HepG2 (cell line): ENCODE measurements around the gene TRDN.
"Not testable (repeated sequence)": the region's sequence is repeated elsewhere in the genome, so short reads cannot be mapped to it uniquely, and the experiment has no call there.

Source experiments
- GABPA ChIP-seq, 2 experiments: IDR thresholded peaks; 2 replicates each; pipeline ENCODE4 v1.6.1; 2011 to 2016; ENCODE audit warnings: low read depth in 2 of 2, low read length in 1 of 2, missing biosample characterization in 1 of 2, missing genetic modification characterization in 1 of 2
- JARID2 ChIP-seq: sonication (generic); formaldehyde crosslinking; IDR thresholded peaks from 2 replicates; pipeline ENCODE4 v1.8.1; 2023; ENCODE audit warnings: missing genetic modification reagents, inconsistent platforms; ENCODE audit not compliant: insufficient replicate concordance
- JUN ChIP-seq: sonication (generic); formaldehyde crosslinking; IDR thresholded peaks from 2 replicates; pipeline ENCODE4 v1.4.0; 2020; ENCODE audit warnings: mild to moderate bottlenecking, missing genetic modification reagents
- PHF8 ChIP-seq: sonication (generic); formaldehyde crosslinking; IDR thresholded peaks from 2 replicates; pipeline ENCODE4 v1.5.0; 2020; ENCODE audit warnings: missing genetic modification reagents
- SMARCE1 ChIP-seq: fragments of 450-650 bp; IDR thresholded peaks from 2 replicates; pipeline ENCODE4 v1.6.1; 2017; ENCODE audit warnings: borderline replicate concordance
- ZNF720 ChIP-seq: sonication (generic); formaldehyde crosslinking; IDR thresholded peaks from 2 replicates; pipeline ENCODE4 v1.4.0; 2020; ENCODE audit warnings: missing genetic modification reagents
- TF ChIP-seq, protein P1 (sequence below): IDR thresholded peaks from 2 replicates; pipeline ENCODE4 v1.6.1; 2016; ENCODE audit warnings: low read depth, control low read depth
- TF ChIP-seq, protein P2 (sequence below): sonication (generic); formaldehyde crosslinking; conservative IDR thresholded peaks from 2 replicates; pipeline ENCODE4 v1.8.0; 2022; ENCODE audit warnings: missing genetic modification reagents
- TF ChIP-seq, protein P3 (sequence below): sonication (generic); formaldehyde crosslinking; IDR thresholded peaks from 2 replicates; pipeline ENCODE4 v1.4.0; 2020; ENCODE audit warnings: missing genetic modification reagents
- TF ChIP-seq, protein P4 (sequence below): sonication (generic); formaldehyde crosslinking; IDR thresholded peaks from 2 replicates; pipeline ENCODE4 v1.5.0; 2020; ENCODE audit warnings: mild to moderate bottlenecking, missing genetic modification reagents, moderate library complexity
- TF ChIP-seq, protein P5 (sequence below): IDR thresholded peaks from 2 replicates; pipeline ENCODE4 v1.6.1; 2012; ENCODE audit warnings: inconsistent platforms
- TF ChIP-seq, protein P6 (sequence below), 2 experiments: sonication (generic) in 1 of 2; formaldehyde crosslinking in 1 of 2; IDR thresholded peaks; 2 replicates each; pipeline versions ENCODE4 v1.5.1 to v1.6.1; 2011 to 2020; ENCODE audit warnings: borderline replicate concordance in 1 of 2, low read depth in 1 of 2, low read length in 1 of 2, mild to moderate bottlenecking in 1 of 2, missing genetic modification reagents in 1 of 2, moderate library complexity in 1 of 2

DNA sequence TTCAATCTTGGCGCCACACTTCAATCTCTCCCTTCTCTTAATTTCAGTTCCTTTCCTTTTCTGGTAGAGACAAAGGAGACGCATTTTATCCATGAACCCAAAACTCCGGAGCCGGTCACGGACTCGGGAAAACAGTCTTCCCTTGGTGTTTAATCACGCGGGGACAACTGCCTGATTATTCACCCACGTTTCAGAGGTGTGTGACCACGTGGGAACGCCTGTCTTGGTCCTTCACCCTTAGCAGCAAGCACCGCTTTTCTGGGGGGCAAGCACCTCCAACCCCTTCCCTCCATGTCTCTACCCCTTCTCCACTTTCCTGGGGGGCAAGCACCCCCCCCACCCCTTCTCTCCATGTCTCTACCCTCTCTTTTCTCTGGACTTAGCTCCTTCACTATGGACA is 79.3 kb downstream of the TRDN start:
- TF ChIP-seq JARID2 (CRISPR knock-in tag); PHF8 (CRISPR knock-in tag); JUN; ZNF720; SMARCE1; GABPA (IDR thresholded peaks at IDR 0.05; ENCODE audit: low read depth, low read length); GABPA (CRISPR knock-in tag; IDR thresholded peaks at IDR 0.05; ENCODE audit: low read depth): not testable (repeated sequence)
- TF ChIP-seq, protein P1, sequence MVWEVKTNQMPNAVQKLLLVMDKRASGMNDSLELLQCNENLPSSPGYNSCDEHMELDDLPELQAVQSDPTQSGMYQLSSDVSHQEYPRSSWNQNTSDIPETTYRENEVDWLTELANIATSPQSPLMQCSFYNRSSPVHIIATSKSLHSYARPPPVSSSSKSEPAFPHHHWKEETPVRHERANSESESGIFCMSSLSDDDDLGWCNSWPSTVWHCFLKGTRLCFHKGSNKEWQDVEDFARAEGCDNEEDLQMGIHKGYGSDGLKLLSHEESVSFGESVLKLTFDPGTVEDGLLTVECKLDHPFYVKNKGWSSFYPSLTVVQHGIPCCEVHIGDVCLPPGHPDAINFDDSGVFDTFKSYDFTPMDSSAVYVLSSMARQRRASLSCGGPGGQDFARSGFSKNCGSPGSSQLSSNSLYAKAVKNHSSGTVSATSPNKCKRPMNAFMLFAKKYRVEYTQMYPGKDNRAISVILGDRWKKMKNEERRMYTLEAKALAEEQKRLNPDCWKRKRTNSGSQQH, result not testable (repeated sequence)
- TF ChIP-seq, protein P2, sequence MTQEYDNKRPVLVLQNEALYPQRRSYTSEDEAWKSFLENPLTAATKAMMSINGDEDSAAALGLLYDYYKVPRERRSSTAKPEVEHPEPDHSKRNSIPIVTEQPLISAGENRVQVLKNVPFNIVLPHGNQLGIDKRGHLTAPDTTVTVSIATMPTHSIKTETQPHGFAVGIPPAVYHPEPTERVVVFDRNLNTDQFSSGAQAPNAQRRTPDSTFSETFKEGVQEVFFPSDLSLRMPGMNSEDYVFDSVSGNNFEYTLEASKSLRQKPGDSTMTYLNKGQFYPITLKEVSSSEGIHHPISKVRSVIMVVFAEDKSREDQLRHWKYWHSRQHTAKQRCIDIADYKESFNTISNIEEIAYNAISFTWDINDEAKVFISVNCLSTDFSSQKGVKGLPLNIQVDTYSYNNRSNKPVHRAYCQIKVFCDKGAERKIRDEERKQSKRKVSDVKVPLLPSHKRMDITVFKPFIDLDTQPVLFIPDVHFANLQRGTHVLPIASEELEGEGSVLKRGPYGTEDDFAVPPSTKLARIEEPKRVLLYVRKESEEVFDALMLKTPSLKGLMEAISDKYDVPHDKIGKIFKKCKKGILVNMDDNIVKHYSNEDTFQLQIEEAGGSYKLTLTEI (CRISPR knock-in tag), result not testable (repeated sequence)
- TF ChIP-seq, protein P3, sequence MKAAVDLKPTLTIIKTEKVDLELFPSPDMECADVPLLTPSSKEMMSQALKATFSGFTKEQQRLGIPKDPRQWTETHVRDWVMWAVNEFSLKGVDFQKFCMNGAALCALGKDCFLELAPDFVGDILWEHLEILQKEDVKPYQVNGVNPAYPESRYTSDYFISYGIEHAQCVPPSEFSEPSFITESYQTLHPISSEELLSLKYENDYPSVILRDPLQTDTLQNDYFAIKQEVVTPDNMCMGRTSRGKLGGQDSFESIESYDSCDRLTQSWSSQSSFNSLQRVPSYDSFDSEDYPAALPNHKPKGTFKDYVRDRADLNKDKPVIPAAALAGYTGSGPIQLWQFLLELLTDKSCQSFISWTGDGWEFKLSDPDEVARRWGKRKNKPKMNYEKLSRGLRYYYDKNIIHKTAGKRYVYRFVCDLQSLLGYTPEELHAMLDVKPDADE, result not testable (repeated sequence)
- TF ChIP-seq, protein P4, sequence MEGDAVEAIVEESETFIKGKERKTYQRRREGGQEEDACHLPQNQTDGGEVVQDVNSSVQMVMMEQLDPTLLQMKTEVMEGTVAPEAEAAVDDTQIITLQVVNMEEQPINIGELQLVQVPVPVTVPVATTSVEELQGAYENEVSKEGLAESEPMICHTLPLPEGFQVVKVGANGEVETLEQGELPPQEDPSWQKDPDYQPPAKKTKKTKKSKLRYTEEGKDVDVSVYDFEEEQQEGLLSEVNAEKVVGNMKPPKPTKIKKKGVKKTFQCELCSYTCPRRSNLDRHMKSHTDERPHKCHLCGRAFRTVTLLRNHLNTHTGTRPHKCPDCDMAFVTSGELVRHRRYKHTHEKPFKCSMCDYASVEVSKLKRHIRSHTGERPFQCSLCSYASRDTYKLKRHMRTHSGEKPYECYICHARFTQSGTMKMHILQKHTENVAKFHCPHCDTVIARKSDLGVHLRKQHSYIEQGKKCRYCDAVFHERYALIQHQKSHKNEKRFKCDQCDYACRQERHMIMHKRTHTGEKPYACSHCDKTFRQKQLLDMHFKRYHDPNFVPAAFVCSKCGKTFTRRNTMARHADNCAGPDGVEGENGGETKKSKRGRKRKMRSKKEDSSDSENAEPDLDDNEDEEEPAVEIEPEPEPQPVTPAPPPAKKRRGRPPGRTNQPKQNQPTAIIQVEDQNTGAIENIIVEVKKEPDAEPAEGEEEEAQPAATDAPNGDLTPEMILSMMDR, result not testable (repeated sequence)
- TF ChIP-seq, protein P5, sequence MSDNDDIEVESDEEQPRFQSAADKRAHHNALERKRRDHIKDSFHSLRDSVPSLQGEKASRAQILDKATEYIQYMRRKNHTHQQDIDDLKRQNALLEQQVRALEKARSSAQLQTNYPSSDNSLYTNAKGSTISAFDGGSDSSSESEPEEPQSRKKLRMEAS, result not testable (repeated sequence)
- TF ChIP-seq, protein P6, sequence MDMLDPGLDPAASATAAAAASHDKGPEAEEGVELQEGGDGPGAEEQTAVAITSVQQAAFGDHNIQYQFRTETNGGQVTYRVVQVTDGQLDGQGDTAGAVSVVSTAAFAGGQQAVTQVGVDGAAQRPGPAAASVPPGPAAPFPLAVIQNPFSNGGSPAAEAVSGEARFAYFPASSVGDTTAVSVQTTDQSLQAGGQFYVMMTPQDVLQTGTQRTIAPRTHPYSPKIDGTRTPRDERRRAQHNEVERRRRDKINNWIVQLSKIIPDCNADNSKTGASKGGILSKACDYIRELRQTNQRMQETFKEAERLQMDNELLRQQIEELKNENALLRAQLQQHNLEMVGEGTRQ (IDR thresholded peaks at IDR 0.05; ENCODE audit: low read depth, low read length), result not testable (repeated sequence)
- TF ChIP-seq, protein P6 (CRISPR knock-in tag; IDR thresholded peaks at IDR 0.05; ENCODE audit: borderline replicate concordance), result not testable (repeated sequence)
